Measurements from ENCODE around the gene HOPX. TPM values are rescaled to one million over a fixed set of nuclear protein-coding genes. Genes with fewer than 3 reads are reported as not detected.

HOPX gene
- total and polyA plus RNA-seq, 2 of the 8 experiments (the other 6 are each of a cell fraction or from before 2014, with no cell fraction given): not detected

DNA sequence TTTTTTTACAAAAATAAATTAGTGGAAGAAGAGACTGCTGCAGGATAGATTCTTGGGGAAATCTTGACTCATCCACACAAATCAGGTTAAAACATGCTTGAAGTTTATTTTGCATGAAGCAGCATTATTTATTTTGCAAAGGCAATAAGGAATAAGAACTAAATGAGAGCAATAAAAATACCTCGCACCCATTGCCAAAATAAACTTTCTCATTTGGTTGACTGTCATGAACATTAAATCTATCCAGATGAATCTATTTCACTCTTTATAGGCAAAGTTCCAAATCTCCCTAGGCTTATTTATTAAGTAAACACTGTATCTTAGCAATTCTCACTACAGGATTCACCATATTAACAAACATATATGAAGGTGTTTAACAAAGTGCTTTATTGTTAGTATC, 58.9 kb downstream of the HOPX start (continued):
- no peak for TF ChIP-seq TAF7 (optimal IDR thresholded peaks at IDR 0.05; ENCODE audit: borderline replicate concordance, low read depth, low read length)
- TF ChIP-seq EZH2 (IDR thresholded peaks at IDR 0.05; ENCODE audit: low read depth, low read length, severe bottlenecking): no peak
- TF ChIP-seq SIX5 (IDR thresholded peaks at IDR 0.05; ENCODE audit: low read depth, low read length): no peak
- no peak for TF ChIP-seq JUN (IDR thresholded peaks at IDR 0.05; ENCODE audit: low read depth, low read length)
- TF ChIP-seq, protein P1, sequence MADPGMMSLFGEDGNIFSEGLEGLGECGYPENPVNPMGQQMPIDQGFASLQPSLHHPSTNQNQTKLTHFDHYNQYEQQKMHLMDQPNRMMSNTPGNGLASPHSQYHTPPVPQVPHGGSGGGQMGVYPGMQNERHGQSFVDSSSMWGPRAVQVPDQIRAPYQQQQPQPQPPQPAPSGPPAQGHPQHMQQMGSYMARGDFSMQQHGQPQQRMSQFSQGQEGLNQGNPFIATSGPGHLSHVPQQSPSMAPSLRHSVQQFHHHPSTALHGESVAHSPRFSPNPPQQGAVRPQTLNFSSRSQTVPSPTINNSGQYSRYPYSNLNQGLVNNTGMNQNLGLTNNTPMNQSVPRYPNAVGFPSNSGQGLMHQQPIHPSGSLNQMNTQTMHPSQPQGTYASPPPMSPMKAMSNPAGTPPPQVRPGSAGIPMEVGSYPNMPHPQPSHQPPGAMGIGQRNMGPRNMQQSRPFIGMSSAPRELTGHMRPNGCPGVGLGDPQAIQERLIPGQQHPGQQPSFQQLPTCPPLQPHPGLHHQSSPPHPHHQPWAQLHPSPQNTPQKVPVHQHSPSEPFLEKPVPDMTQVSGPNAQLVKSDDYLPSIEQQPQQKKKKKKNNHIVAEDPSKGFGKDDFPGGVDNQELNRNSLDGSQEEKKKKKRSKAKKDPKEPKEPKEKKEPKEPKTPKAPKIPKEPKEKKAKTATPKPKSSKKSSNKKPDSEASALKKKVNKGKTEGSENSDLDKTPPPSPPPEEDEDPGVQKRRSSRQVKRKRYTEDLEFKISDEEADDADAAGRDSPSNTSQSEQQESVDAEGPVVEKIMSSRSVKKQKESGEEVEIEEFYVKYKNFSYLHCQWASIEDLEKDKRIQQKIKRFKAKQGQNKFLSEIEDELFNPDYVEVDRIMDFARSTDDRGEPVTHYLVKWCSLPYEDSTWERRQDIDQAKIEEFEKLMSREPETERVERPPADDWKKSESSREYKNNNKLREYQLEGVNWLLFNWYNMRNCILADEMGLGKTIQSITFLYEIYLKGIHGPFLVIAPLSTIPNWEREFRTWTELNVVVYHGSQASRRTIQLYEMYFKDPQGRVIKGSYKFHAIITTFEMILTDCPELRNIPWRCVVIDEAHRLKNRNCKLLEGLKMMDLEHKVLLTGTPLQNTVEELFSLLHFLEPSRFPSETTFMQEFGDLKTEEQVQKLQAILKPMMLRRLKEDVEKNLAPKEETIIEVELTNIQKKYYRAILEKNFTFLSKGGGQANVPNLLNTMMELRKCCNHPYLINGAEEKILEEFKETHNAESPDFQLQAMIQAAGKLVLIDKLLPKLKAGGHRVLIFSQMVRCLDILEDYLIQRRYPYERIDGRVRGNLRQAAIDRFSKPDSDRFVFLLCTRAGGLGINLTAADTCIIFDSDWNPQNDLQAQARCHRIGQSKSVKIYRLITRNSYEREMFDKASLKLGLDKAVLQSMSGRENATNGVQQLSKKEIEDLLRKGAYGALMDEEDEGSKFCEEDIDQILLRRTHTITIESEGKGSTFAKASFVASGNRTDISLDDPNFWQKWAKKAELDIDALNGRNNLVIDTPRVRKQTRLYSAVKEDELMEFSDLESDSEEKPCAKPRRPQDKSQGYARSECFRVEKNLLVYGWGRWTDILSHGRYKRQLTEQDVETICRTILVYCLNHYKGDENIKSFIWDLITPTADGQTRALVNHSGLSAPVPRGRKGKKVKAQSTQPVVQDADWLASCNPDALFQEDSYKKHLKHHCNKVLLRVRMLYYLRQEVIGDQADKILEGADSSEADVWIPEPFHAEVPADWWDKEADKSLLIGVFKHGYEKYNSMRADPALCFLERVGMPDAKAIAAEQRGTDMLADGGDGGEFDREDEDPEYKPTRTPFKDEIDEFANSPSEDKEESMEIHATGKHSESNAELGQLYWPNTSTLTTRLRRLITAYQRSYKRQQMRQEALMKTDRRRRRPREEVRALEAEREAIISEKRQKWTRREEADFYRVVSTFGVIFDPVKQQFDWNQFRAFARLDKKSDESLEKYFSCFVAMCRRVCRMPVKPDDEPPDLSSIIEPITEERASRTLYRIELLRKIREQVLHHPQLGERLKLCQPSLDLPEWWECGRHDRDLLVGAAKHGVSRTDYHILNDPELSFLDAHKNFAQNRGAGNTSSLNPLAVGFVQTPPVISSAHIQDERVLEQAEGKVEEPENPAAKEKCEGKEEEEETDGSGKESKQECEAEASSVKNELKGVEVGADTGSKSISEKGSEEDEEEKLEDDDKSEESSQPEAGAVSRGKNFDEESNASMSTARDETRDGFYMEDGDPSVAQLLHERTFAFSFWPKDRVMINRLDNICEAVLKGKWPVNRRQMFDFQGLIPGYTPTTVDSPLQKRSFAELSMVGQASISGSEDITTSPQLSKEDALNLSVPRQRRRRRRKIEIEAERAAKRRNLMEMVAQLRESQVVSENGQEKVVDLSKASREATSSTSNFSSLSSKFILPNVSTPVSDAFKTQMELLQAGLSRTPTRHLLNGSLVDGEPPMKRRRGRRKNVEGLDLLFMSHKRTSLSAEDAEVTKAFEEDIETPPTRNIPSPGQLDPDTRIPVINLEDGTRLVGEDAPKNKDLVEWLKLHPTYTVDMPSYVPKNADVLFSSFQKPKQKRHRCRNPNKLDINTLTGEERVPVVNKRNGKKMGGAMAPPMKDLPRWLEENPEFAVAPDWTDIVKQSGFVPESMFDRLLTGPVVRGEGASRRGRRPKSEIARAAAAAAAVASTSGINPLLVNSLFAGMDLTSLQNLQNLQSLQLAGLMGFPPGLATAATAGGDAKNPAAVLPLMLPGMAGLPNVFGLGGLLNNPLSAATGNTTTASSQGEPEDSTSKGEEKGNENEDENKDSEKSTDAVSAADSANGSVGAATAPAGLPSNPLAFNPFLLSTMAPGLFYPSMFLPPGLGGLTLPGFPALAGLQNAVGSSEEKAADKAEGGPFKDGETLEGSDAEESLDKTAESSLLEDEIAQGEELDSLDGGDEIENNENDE (IDR thresholded peaks at IDR 0.05; ENCODE audit: insufficient replicate concordance, low read length): no peak
- no peak for TF ChIP-seq TEAD4 (IDR thresholded peaks at IDR 0.05; ENCODE audit: low read depth, low read length)

All from H1 (cell line).